Neural cell (in vitro differentiated cells): ENCODE results near the gene FAM186B. TPM values are rescaled to one million over a fixed set of nuclear protein-coding genes. Genes with fewer than 3 reads are reported as not detected.

ENCODE experiments used
- H2AFZ ChIP-seq: fragments of 200-600, 300-800 bp; sonication (generic), shearing (Covaris generic); 2 replicates; pipeline ENCODE4 v1.6.0; 2014; ENCODE audit warnings: low read depth, mild to moderate bottlenecking, antibody characterized with exemption, low read length, moderate library complexity
- H3F3A ChIP-seq: fragments of 200-600 bp; shearing (Covaris generic); 2 replicates; pipeline ENCODE4 v1.6.1; 2016; ENCODE audit warnings: mild to moderate bottlenecking, moderate library complexity, mixed read lengths, antibody characterized with exemption, low read length; ENCODE audit not compliant: insufficient read depth, poor library complexity, severe bottlenecking
- H3K27ac ChIP-seq: fragments of 200-600, 300-800 bp; sonication (generic), shearing (Covaris generic); 2 replicates; pipeline ENCODE4 v1.5.1; 2014; ENCODE audit warnings: mild to moderate bottlenecking, low read length, moderate library complexity
- H3K27me3 ChIP-seq: fragments of 300-800, 200-600 bp; sonication (generic), shearing (Covaris generic); 2 replicates; pipeline ENCODE4 v1.6.0; 2014; ENCODE audit warnings: mild to moderate bottlenecking, low read depth, low read length, moderate library complexity; ENCODE audit not compliant: insufficient read depth
- H3K36me3 ChIP-seq: fragments of 300-800, 200-600 bp; sonication (generic), shearing (Covaris generic); 2 replicates; pipeline ENCODE4 v1.5.1; 2014; ENCODE audit warnings: mild to moderate bottlenecking, antibody characterized with exemption, low read length, moderate library complexity; ENCODE audit not compliant: insufficient read depth
- H3K4me2 ChIP-seq: fragments of 300-800, 200-600 bp; sonication (generic), shearing (Covaris generic); 2 replicates; pipeline ENCODE4 v1.6.0; 2014; ENCODE audit warnings: mild to moderate bottlenecking, low read length
- H3K4me3 ChIP-seq: fragments of 300-800, 200-600 bp; sonication (generic), shearing (Covaris generic); 2 replicates; pipeline ENCODE4 v1.5.1; 2014; ENCODE audit warnings: mild to moderate bottlenecking, low read length, moderate library complexity
- H3K79me2 ChIP-seq: fragments of 200-600 bp; shearing (Covaris generic); replicated peaks from 2 replicates; pipeline ENCODE4 v1.6.0; 2014; ENCODE audit warnings: mild to moderate bottlenecking, low read length, moderate library complexity; ENCODE audit not compliant: insufficient read depth
- H3K9ac ChIP-seq: fragments of 300-800, 200-600 bp; sonication (generic), shearing (Covaris generic); 2 replicates; pipeline ENCODE4 v1.6.1; 2016; ENCODE audit warnings: mild to moderate bottlenecking, low read length, mixed read lengths
- H3K9me2 ChIP-seq: fragments of 200-600 bp; shearing (Covaris generic); 2 replicates; pipeline ENCODE4 v1.6.1; 2016; ENCODE audit warnings: mild to moderate bottlenecking, low read length, mixed read lengths; ENCODE audit not compliant: insufficient read depth
- H3K9me3 ChIP-seq: fragments of 200-600, 300-800 bp; sonication (generic), shearing (Covaris generic); 2 replicates; pipeline ENCODE4 v1.6.1; 2016; ENCODE audit warnings: mild to moderate bottlenecking, mixed run types, low read length, moderate library complexity, mixed read lengths
- H4K20me1 ChIP-seq: fragments of 200-600 bp; shearing (Covaris generic); 2 replicates; pipeline ENCODE4 v1.6.1; 2016; ENCODE audit warnings: mild to moderate bottlenecking, mixed run types; ENCODE audit not compliant: insufficient read depth
- CTCF ChIP-seq: fragments of 450-650 bp; IDR thresholded peaks from 2 replicates; pipeline ENCODE4 v1.5.1; 2014; ENCODE audit warnings: antibody characterized with exemption, mild to moderate bottlenecking, moderate library complexity; ENCODE audit not compliant: poor library complexity, severe bottlenecking
- EP300 ChIP-seq: fragments of 450-650 bp; conservative IDR thresholded peaks from 2 replicates; pipeline ENCODE4 v1.6.1; 2014; ENCODE audit warnings: antibody characterized with exemption, mild to moderate bottlenecking, moderate library complexity; ENCODE audit not compliant: poor library complexity, severe bottlenecking
- EZH2 ChIP-seq: fragments of 200-600, 300-800 bp; shearing (Covaris generic), sonication (generic); IDR thresholded peaks from 2 replicates; pipeline ENCODE4 v1.6.1; 2014; ENCODE audit warnings: antibody characterized with exemption, low read length, borderline replicate concordance, mild to moderate bottlenecking; ENCODE audit not compliant: insufficient read depth, poor library complexity, severe bottlenecking
- MXI1 ChIP-seq: fragments of 450-650 bp; conservative IDR thresholded peaks from 2 replicates; pipeline ENCODE4 v1.6.1; 2014; ENCODE audit warnings: antibody characterized with exemption, mild to moderate bottlenecking; ENCODE audit not compliant: poor library complexity, severe bottlenecking
- POLR2AphosphoS5 ChIP-seq: IDR thresholded peaks from 2 replicates; pipeline ENCODE4 v1.6.1; 2012
- RAD21 ChIP-seq: fragments of 450-650 bp; conservative IDR thresholded peaks from 2 replicates; pipeline ENCODE4 v1.6.1; 2014; ENCODE audit warnings: antibody characterized with exemption, mild to moderate bottlenecking, moderate library complexity
- REST ChIP-seq: IDR thresholded peaks from 2 replicates; pipeline ENCODE4 v1.6.1; 2012; ENCODE audit warnings: borderline replicate concordance
- SMC3 ChIP-seq: fragments of 450-650 bp; conservative IDR thresholded peaks from 2 replicates; pipeline ENCODE4 v1.6.1; 2014; ENCODE audit warnings: antibody characterized with exemption, mild to moderate bottlenecking, moderate library complexity; ENCODE audit not compliant: poor library complexity
- TAF1 ChIP-seq: IDR thresholded peaks from 2 replicates; pipeline ENCODE4 v1.6.1; 2012; ENCODE audit warnings: low read depth
- polyA plus RNA-seq: library from polyadenylated mRNA; depleted of rRNA; stranded (reverse); fragments of >200 nt; gene quantifications from 2 replicates; pipeline ENCODE4 v1.2.3, GENCODE V29; 2014

The FAM186B gene
- polyA plus RNA-seq, 1 donor from 2014 or later, result not detected

GRCh38 chr12:49582201-49582600 lies 23.2 kb downstream of the FAM186B start:
- Histone ChIP-seq H3K79me2 (no peaks in the 10 kb centered on the region), H3K36me3 (no peaks in the 10 kb centered on the region), H3K27me3 (no peaks in the 10 kb centered on the region), H3K9ac (no peak overlapping the region), H3K4me2 (no peak overlapping the region), H3K9me3 (no peaks in the 10 kb centered on the region), H2AFZ (no peak overlapping the region), H3F3A (no peaks in the 10 kb centered on the region), H4K20me1 (no peaks in the 10 kb centered on the region), H3K4me3 (no peak overlapping the region), H3K27ac (no peak overlapping the region), H3K9me2 (no peaks in the 10 kb centered on the region)
- TF ChIP-seq MXI1 (no peak), POLR2AphosphoS5 (no peak), RAD21 (no peak), CTCF (no peak), EZH2 (no peak), TAF1 (no peak), REST (no peak), SMC3 (no peak), EP300 (no peak)

- no peak overlapping the region for H3K4me2 ChIP-seq
- no peaks in the 10 kb centered on the region for H3K9me2 ChIP-seq
- TF ChIP-seq RAD21 (peak; percentile 82), CTCF (peak; percentile 89), SMC3 (peak; percentile 84), MXI1 (no peak)
- no peaks in the 10 kb centered on the region for H3F3A ChIP-seq
- H4K20me1 ChIP-seq, result no peaks in the 10 kb centered on the region
- H3K9ac ChIP-seq, result no peak overlapping the region
- H3K36me3 ChIP-seq, result no peaks in the 10 kb centered on the region
- H3K27ac ChIP-seq, result no peak overlapping the region
- no peaks in the 10 kb centered on the region for H3K79me2 ChIP-seq
- no peak overlapping the region for H3K4me3 ChIP-seq
- no peak overlapping the region for H2AFZ ChIP-seq
- no peaks in the 10 kb centered on the region for H3K27me3 ChIP-seq
- H3K9me3 ChIP-seq, result no peaks in the 10 kb centered on the region
Measured at GRCh38 chr12:49580572-49581535, 24.6 kb downstream of the FAM186B start.
